A549 (cell line): ENCODE results near the gene GGT5. TPM values are rescaled to one million over a fixed set of nuclear protein-coding genes. Genes with fewer than 3 reads are reported as not detected.
"Not testable (repeated sequence)": the region's sequence is repeated elsewhere in the genome, so short reads cannot be mapped to it uniquely, and the experiment has no call there.

Experiments
- ATAC-seq, 2 experiments: fragments of 200-7000 bp in 1 of 2; fragments of >200 bp in 1 of 2; cut with Nextera tagmentation in 1 of 2; cut with Tn5 transposase in 1 of 2; 3 replicates each; pipeline versions ENCODE4 v1.8.0 to v1.9.1; 2018 to 2020; ENCODE audit warnings: mild to moderate bottlenecking in 1 of 2, moderate library complexity in 1 of 2
- CTCF ChIA-PET: fragments of 300-600 bp; sonication (Branson Sonifier 250); formaldehyde crosslinking; extraction: SDS; loops from one replicate; lab custom pipeline; 2021; ENCODE audit warnings: antibody characterized with exemption, inconsistent platforms; lab: Yijun Ruan, JAX
- POLR2A ChIA-PET: fragments of 350-600 bp; formaldehyde crosslinking; extraction: SDS; loops from one replicate; lab custom pipeline; 2021; ENCODE audit warnings: antibody characterized with exemption, inconsistent platforms; lab: Yijun Ruan, JAX
- DNase-seq, 2 experiments: peaks; one replicate each; pipeline versions ENCODE4 v3.0.0 to v3.0.0-alpha.2; 2011 to 2016; ENCODE audit warnings: low read depth in 1 of 2, low spot score in 1 of 2
- FAIRE-seq: peaks from 2 replicates; lab custom pipeline; 2011; peaks lifted over from hg19 to GRCh38; lab: Jason Lieb, UNC
- H3K27ac ChIP-seq, 2 experiments: fragments of >200 bp; sonication (Bioruptor Twin); formaldehyde crosslinking; 3 replicates each; pipeline ENCODE4 v1.5.1; 2016 to 2017
- H3K4me1 ChIP-seq: fragments of >200 bp; sonication (Bioruptor Twin); formaldehyde crosslinking; 3 replicates; pipeline ENCODE4 v1.6.1; 2016
- H3K4me2 ChIP-seq: fragments of >200 bp; sonication (Bioruptor Twin); formaldehyde crosslinking; 3 replicates; pipeline ENCODE4 v1.6.1; 2016
- H3K4me3 ChIP-seq: fragments of >200 bp; sonication (Bioruptor Twin); formaldehyde crosslinking; 3 replicates; pipeline ENCODE4 v1.5.1; 2016
- H3K9me3 ChIP-seq: fragments of >200 bp; sonication (Bioruptor Twin); formaldehyde crosslinking; 3 replicates; pipeline ENCODE4 v1.6.1; 2016
- CHD2 ChIP-seq: fragments of 150-350 bp; IDR thresholded peaks from 2 replicates; pipeline ENCODE4 v1.6.1; 2014; ENCODE audit warnings: low read length; ENCODE audit not compliant: partially characterized antibody
- FOSL2 ChIP-seq, 2 experiments: fragments of 450-650 bp in 1 of 2; fragments of >200 bp in 1 of 2; sonication (Bioruptor Twin) in 1 of 2; formaldehyde crosslinking; IDR thresholded peaks; 2 replicates each; pipeline versions ENCODE4 v1.5.0 to v1.6.1; 2016 to 2020; ENCODE audit warnings: mild to moderate bottlenecking in 1 of 2, moderate library complexity in 1 of 2
- HDAC2 ChIP-seq: fragments of 200-600 bp; sonication (generic); IDR thresholded peaks from 2 replicates; pipeline ENCODE4 v1.6.1; 2016
- HOXB5 ChIP-seq: fragments of 250-450 bp; sonication (Bioruptor Pico); IDR thresholded peaks from 2 replicates; pipeline ENCODE4 v1.5.0; 2020; ENCODE audit warnings: mild to moderate bottlenecking, moderate library complexity
- NFE2L2 ChIP-seq: fragments of 150-350 bp; conservative IDR thresholded peaks from 2 replicates; pipeline ENCODE4 v1.6.1; 2014; ENCODE audit warnings: low read length
- NPAS2 ChIP-seq: fragments of 250-450 bp; sonication (Bioruptor Pico); IDR thresholded peaks from 2 replicates; pipeline ENCODE4 v1.8.0; 2022; ENCODE audit warnings: mild to moderate bottlenecking, moderate library complexity, borderline replicate concordance
- RARB ChIP-seq: fragments of 250-450 bp; sonication (Bioruptor Pico); IDR thresholded peaks from 2 replicates; pipeline ENCODE4 v1.8.0; 2021; ENCODE audit warnings: mild to moderate bottlenecking, moderate library complexity
- RCOR1 ChIP-seq: fragments of 150-350 bp; IDR thresholded peaks from 2 replicates; pipeline ENCODE4 v1.6.1; 2014; ENCODE audit warnings: antibody characterized with exemption, low read length, low read depth
- SREBF2 ChIP-seq: fragments of 450-650 bp; IDR thresholded peaks from 2 replicates; pipeline ENCODE4 v1.6.1; 2014; ENCODE audit warnings: mild to moderate bottlenecking, moderate library complexity
- TFCP2L1 ChIP-seq: fragments of 250-450 bp; sonication (Bioruptor Pico); IDR thresholded peaks from 2 replicates; pipeline ENCODE4 v1.5.0; 2021; ENCODE audit warnings: mild to moderate bottlenecking
- TP53 ChIP-seq: fragments of 250-450 bp; sonication (Bioruptor Pico); IDR thresholded peaks from 2 replicates; pipeline ENCODE4 v1.5.0; 2021; ENCODE audit warnings: mild to moderate bottlenecking, moderate library complexity
- ZC3H11A ChIP-seq: fragments of 450-650 bp; IDR thresholded peaks from 2 replicates; pipeline ENCODE4 v1.6.1; 2014; ENCODE audit warnings: antibody characterized with exemption, mild to moderate bottlenecking
- WGBS: methylation state at CpG from one replicate; pipeline ENCODE4 v1.1.6; 2017; ENCODE audit errors: missing lambda C conversion rate; 5-methylcytosine and 5-hydroxymethylcytosine counted together
- polyA plus RNA-seq, 4 experiments: library from polyadenylated mRNA; depleted of rRNA in 3 of 4; stranded (reverse); fragments of >200 nt; fragmentation: RNase III in 1 of 4; extraction: RNeasy Plus Mini Kit Qiagen cat#74134 plus additional on column Dnase treatment in 1 of 4; gene quantifications; 2 replicates in 3 of 4; 3 replicates in 1 of 4; pipeline ENCODE4 v1.2.3, GENCODE V29; 2011 to 2017
- TF ChIP-seq, protein P1 (sequence below): fragments of >200 bp; sonication (Bioruptor Twin); formaldehyde crosslinking; IDR thresholded peaks from 3 replicates; pipeline ENCODE4 v1.5.1; 2016
- TF ChIP-seq, protein P2 (sequence below): fragments of 150-350 bp; IDR thresholded peaks from 2 replicates; pipeline ENCODE4 v1.6.1; 2014; ENCODE audit warnings: low read depth, mild to moderate bottlenecking, low read length
- TF ChIP-seq, protein P3 (sequence below): fragments of >200 bp; sonication (Bioruptor Twin); formaldehyde crosslinking; IDR thresholded peaks from 2 replicates; pipeline ENCODE4 v1.6.1; 2016

GGT5 gene
- polyA plus RNA-seq, 2 of the 4 experiments (the other 2 are of a cell fraction), result 2.5 to 3.1 TPM

DNA sequence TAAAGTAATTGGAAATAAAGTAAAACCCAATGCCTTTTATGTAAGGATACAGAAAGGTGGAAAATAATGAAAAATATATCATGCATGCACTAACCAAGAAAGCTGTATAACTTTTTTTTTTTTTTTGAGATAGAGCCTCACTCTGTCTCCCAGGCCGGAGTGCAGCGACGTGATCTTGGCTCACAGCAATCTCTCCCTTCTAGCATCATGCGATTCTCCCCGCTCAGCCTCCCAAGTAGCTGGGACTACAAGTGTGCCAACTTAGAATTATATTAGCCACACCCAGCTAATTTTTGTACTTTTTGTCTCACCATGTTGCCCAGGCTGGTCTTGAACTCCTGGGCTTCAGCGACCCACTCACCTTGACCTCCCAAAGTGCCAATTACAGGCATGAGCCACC, 4.5 kb downstream of the GGT5 start:
- DNase-seq, result no peak
- Histone ChIP-seq H3K4me2 (no peak overlapping the region), H3K4me3 (no peak overlapping the region), H3K9me3 (no peaks in the 10 kb centered on the region), H3K4me1 (peaks cover 21% of the 10 kb centered on the region), H3K27ac (peak overlapping the region in 1 of 2 experiments; percentile 56; a peak in 4 of 6 replicates)
- no peak for ATAC-seq
- ChIA-PET POLR2A (no interaction called here), CTCF (interaction anchor here (3.2 kb wide), 1 partner anchor 51 kb away, joined by 26 read pairs; no protein-coding TSS in a partner anchor)
- 90% methylated on average over 6 of the region's 6 CpGs for WGBS
- no peak for FAIRE-seq
- TF ChIP-seq TP53 (no peak), FOSL2 (IDR thresholded peaks at IDR 0.05) (no peak), FOSL2 (CRISPR knock-in tag; IDR thresholded peaks at IDR 0.05) (no peak), RCOR1 (no peak), ZC3H11A (no peak), NFE2L2 (no peak), HDAC2 (no peak), SREBF2 (no peak), HOXB5 (no peak)
- TF ChIP-seq, protein P1, sequence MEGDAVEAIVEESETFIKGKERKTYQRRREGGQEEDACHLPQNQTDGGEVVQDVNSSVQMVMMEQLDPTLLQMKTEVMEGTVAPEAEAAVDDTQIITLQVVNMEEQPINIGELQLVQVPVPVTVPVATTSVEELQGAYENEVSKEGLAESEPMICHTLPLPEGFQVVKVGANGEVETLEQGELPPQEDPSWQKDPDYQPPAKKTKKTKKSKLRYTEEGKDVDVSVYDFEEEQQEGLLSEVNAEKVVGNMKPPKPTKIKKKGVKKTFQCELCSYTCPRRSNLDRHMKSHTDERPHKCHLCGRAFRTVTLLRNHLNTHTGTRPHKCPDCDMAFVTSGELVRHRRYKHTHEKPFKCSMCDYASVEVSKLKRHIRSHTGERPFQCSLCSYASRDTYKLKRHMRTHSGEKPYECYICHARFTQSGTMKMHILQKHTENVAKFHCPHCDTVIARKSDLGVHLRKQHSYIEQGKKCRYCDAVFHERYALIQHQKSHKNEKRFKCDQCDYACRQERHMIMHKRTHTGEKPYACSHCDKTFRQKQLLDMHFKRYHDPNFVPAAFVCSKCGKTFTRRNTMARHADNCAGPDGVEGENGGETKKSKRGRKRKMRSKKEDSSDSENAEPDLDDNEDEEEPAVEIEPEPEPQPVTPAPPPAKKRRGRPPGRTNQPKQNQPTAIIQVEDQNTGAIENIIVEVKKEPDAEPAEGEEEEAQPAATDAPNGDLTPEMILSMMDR, result no peak

DNA sequence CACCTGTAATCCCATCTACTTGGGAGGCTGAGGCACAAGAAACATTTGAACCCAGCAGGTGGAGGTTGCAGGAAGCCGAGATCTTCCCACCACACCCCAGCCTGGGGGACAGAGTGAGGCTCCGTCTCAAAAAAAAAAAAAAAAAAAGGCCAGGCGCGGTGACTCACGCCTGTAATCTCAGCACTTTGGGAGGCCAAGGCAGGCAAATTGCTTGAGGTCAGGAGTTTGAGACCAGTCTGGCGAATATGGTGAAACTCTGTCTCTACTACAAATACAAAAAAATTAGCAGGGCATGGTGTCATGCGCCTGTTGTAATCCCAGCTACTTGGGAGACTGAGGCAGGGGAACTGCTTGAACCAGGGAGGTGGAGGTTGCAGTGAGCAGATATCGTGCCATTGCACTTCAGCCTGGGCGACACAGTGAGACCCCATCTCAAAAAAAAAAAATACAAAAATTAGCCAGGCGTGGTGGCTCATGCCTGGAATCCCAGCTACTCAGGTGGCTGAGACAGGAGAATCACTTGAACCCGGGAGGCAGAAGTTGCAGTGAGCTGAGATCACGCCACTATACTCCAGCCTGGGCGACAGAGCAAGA, 6.7 kb downstream of the GGT5 start:
- H3K9me3 ChIP-seq, POLR2A ChIA-PET, H3K4me1 ChIP-seq, FAIRE-seq, CTCF ChIA-PET, H3K4me3 ChIP-seq, H3K4me2 ChIP-seq, DNase-seq, ATAC-seq: not testable (repeated sequence)
- H3K27ac ChIP-seq, result peak overlapping the region in 1 of 2 experiments; percentile 48; a peak in 3 of 6 replicates
- 88% methylated on average over 13 of the region's 13 CpGs for WGBS

DNA sequence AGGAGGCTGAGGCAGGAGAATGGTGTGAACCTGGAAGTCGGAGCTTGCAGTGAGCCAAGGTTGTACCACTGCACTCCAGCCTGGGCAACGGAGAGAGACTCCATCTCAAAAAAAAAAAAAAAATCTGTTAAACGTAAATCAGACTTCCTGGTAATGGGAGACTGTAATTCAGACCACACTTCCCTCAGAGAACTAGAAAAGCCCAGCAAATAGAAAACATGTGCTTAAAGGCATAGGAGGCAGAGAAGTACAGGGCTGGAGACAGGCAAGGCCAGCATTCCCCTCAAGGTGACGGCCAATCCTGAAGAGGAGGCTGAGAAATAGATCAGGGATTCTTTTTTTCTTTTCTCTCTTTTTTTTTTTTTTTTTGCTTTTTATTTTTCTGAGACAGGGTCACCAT, 8.2 kb downstream of the GGT5 start:
- Histone ChIP-seq H3K4me2 (no peak overlapping the region), H3K4me1 (no peaks in the 10 kb centered on the region), H3K9me3 (no peaks in the 10 kb centered on the region), H3K27ac (peak overlapping the region in 1 of 2 experiments; percentile 48; a peak in 3 of 6 replicates), H3K4me3 (no peak overlapping the region)
- POLR2A ChIA-PET, result no interaction called here
- 94% methylated on average over 4 of the region's 4 CpGs for WGBS
- FAIRE-seq, result no peak
- no peak for TF ChIP-seq ZC3H11A
- TF ChIP-seq TFCP2L1 (CRISPR knock-in tag), result no peak
- TF ChIP-seq, protein P2, sequence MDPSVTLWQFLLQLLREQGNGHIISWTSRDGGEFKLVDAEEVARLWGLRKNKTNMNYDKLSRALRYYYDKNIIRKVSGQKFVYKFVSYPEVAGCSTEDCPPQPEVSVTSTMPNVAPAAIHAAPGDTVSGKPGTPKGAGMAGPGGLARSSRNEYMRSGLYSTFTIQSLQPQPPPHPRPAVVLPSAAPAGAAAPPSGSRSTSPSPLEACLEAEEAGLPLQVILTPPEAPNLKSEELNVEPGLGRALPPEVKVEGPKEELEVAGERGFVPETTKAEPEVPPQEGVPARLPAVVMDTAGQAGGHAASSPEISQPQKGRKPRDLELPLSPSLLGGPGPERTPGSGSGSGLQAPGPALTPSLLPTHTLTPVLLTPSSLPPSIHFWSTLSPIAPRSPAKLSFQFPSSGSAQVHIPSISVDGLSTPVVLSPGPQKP, result no peak
- no peak for TF ChIP-seq NPAS2 (CRISPR knock-in tag)
- TF ChIP-seq, protein P3, sequence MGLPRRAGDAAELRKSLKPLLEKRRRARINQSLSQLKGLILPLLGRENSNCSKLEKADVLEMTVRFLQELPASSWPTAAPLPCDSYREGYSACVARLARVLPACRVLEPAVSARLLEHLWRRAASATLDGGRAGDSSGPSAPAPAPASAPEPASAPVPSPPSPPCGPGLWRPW, result no peak
- no peak for DNase-seq
- CTCF ChIA-PET, result interaction anchor here (1.6 kb wide), 1 partner anchor 11 kb away, joined by 4 read pairs; no protein-coding TSS in a partner anchor
- ATAC-seq, result no peak

DNA sequence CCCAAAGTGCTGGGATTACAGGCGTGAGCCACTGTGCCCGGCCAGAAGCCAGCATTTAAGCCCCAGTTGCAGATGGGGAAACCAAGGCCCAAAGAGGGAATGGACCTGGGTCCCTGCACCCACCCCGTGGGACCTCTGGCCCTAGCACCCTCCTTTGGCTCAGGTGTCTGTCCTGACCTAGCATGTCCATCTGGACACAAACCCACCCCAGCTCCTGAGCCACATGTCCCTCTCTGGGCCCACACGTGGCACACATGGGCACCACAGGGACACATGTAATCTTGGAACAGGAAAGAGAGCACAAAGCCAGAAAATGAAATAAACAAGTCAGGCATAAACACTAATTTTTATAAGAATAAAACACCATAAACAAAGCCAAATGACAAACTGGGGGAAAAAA, 9.6 kb downstream of the GGT5 start:
- no peaks in the 10 kb centered on the region for H3K9me3 ChIP-seq
- CTCF ChIA-PET, result interaction anchor here (1.6 to 2.0 kb wide), 3 partner anchors 10 to 46 kb away, joined by 3 to 7 read pairs (median 6); no protein-coding TSS in a partner anchor
- H3K4me1 ChIP-seq, result no peaks in the 10 kb centered on the region; the same call in 2 of the 3 replicates
- no peak overlapping the region for H3K4me2 ChIP-seq
- no peak overlapping the region for H3K4me3 ChIP-seq
- peak overlapping the region in 1 of 2 experiments; percentile 63; a peak in 3 of 6 replicates for H3K27ac ChIP-seq
- TF ChIP-seq CHD2, result no peak
- TF ChIP-seq RARB (CRISPR knock-in tag), result no peak
- DNase-seq (no peak), FAIRE-seq (no peak), ATAC-seq (no peak)
- WGBS, result 93% methylated on average over 3 of the region's 4 CpGs
- POLR2A ChIA-PET, result no interaction called here
